OCI-LY3 (cell line): Measurements from ENCODE around the gene DESI1.

Source experiments
- EZH2phosphoT487 ChIP-seq: fragments of 200-600 bp; shearing (Covaris generic); IDR thresholded peaks from 2 replicates; pipeline ENCODE4 v1.6.1; 2018; ENCODE audit warnings: antibody characterized with exemption, mixed run types, low read depth
- TF ChIP-seq, protein P1 (sequence below): fragments of 200-600, 300-600 bp; sonication (generic); IDR thresholded peaks from 2 replicates; pipeline ENCODE4 v1.5.1; 2014; ENCODE audit warnings: antibody characterized with exemption, low read length, low read depth

DNA sequence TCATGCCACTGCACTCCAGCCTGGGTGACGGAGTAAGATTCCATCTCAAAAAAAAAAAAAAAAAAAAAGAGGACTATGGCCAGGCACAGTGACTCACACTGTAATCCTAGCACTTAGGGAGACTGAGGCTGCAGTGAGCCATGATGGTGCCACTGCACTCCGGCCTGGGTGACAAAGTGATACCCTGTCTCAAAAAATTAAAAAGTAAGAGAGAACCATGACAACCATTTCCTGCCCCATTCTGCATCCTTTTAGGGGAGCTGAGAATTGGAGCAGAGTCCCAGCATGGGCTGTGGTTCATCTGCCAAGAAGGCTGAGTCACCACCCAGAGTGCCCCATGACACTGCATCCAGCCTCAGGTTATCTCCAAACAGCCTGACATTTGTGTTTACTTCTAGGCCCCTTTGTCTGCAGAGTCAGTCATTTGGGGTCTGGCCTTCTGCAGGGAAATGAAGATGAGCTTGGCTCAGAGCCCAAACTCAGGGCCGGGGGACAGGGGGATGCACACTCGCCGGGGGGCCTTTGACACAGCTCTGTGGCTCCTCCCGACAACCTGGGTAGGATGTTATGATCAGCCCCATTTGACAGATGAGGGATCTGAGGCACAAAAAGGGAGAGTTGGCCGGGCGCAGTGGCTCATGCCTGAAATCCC, 55.3 kb downstream of the DESI1 start:
- TF ChIP-seq, protein P1, sequence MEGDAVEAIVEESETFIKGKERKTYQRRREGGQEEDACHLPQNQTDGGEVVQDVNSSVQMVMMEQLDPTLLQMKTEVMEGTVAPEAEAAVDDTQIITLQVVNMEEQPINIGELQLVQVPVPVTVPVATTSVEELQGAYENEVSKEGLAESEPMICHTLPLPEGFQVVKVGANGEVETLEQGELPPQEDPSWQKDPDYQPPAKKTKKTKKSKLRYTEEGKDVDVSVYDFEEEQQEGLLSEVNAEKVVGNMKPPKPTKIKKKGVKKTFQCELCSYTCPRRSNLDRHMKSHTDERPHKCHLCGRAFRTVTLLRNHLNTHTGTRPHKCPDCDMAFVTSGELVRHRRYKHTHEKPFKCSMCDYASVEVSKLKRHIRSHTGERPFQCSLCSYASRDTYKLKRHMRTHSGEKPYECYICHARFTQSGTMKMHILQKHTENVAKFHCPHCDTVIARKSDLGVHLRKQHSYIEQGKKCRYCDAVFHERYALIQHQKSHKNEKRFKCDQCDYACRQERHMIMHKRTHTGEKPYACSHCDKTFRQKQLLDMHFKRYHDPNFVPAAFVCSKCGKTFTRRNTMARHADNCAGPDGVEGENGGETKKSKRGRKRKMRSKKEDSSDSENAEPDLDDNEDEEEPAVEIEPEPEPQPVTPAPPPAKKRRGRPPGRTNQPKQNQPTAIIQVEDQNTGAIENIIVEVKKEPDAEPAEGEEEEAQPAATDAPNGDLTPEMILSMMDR = no peak
- no peak for TF ChIP-seq EZH2phosphoT487
